NCI-H1105 (cell line): ENCODE results near the gene TMEM184B.
A peak's percentile ranks its signal among the peaks of the same experiment; 100 is the strongest.
"Not testable (repeated sequence)": the region's sequence is repeated elsewhere in the genome, so short reads cannot be mapped to it uniquely, and the experiment has no call there.

ENCODE experiments used
- DNase-seq: peaks from one replicate; lab custom pipeline; 2025; lab: John Stamatoyannopoulos, UW

TMEM184B gene

DNA sequence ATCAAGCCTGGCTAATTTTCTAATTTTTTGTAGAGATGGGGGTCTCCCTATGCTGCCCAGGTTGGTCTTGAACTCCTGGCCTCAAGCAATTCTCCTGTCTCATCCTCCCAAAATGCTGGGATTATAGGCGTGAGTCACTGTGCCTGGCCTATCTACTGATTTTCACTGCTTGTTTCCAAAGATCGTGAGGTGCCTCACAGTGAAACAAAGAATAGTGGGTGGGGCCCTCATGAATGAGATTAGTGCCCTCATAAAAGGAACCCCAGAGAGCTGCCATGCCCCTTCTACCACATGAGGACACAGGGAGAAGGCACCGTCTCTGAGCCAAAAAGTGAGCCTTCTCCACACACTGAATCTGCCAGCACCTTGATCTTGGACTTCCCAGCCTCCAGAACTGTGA is 23.5 kb downstream of the TMEM184B start:
- DNase-seq: no peak

DNA sequence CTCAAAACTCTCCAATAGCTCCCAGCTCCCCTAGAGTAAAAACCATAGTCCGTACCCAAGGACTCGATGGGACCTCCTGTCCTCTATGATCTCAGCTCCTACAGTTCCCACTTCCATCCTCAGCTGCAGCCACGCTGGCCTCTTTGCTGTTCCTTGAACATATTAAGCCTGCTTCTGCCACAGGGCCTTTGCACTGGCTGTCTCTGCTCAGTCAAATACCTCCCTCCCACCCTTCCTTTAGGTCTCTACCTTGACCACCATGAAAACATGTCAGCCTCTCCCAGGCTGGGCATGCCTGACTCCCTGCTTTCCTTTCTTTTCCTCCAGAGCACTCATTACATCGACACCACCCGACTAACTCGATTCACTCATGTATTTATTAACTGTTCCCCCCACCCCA is 24.5 kb downstream of the TMEM184B start:
- no peak for DNase-seq

DNA sequence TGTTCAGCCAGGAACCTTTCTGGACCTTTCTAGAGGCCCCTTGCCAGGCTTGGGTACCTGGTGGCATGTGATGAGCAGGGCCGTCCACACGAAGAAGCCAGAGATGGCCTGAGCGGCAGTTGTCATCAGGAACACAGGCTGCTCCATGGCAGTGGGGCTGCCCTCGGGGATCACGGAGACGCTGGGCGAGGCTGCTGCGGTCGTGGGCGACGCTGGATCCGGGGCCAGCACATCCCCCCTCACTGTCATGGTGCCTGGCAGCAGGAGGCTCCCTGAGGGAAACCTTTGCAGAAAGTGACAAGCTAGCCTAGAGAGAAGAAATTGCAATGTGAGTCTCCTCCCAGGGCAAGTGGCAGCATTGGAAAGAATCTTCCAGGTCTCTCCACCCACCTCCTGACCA is 25.1 kb downstream of the TMEM184B start:
- DNase-seq: no peak

DNA sequence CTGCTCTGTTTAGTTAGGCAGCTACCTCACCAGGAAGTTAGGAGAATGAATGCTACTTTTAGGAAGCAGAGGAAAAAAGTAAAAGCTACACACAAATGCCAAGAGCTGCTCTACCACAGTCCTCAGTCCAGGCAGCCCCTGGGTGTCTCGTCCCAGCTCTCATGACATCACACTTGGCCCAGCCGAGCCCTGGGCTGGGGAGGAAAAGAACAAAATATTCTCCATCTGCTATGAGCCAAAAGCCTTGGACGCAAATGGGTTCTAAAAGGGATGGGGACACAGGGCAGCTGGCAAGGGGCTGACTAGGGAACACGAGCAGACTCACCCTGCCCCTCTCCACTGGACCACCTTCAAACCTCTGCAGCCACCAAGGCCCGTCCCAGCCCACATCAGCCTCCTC is 26.1 kb downstream of the TMEM184B start:
- no peak for DNase-seq

DNA sequence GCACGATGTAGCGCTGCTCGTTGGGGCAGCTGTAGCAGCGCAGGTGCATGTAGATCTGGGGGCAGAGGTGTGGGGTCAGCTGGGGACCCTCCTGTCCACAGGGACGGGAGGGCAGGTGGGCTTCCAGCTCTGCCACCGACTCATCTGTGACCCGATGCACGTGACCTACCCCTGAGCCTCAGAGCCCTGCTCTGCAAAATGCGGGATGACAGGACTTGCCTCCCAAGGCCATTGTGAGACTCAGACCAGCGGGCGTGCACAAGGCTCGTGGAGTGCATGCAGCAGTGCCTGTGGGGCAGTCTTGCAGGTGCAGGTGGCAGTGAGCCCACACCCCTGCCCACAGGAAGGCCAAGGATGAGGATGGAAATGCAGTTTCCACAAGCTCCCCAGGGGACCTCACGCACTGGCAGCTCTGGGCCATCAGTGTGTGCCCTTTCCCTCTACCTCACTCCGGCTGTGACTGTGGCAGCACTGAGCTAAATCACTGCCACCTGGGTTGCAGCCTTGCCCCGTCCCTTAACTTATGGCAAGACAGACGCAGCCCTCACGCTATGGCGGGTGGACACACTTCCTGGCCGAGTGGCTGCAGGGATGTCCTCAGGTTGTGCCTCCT is 26.7 kb downstream of the TMEM184B start:
- no peak for DNase-seq

DNA sequence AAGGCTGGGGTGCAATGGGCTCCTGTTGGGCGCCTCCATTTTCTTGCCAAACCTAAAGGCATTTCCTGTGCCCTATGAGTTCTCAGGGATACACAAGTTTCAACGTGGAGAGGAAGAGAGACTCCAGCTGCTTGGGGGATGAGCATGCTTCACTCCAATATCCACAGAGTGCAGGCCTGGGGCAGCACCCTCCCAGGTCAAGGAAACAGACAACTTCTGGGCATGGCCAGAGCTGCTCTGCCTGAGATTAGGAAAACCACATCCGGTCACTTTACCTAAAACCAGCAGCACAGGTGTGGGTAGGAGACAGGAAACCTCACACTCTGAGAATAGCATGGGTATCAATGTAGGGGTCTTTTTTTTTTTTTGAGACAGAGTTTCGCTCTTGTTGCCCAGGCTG is 28.7 kb downstream of the TMEM184B start:
- no peak for DNase-seq

DNA sequence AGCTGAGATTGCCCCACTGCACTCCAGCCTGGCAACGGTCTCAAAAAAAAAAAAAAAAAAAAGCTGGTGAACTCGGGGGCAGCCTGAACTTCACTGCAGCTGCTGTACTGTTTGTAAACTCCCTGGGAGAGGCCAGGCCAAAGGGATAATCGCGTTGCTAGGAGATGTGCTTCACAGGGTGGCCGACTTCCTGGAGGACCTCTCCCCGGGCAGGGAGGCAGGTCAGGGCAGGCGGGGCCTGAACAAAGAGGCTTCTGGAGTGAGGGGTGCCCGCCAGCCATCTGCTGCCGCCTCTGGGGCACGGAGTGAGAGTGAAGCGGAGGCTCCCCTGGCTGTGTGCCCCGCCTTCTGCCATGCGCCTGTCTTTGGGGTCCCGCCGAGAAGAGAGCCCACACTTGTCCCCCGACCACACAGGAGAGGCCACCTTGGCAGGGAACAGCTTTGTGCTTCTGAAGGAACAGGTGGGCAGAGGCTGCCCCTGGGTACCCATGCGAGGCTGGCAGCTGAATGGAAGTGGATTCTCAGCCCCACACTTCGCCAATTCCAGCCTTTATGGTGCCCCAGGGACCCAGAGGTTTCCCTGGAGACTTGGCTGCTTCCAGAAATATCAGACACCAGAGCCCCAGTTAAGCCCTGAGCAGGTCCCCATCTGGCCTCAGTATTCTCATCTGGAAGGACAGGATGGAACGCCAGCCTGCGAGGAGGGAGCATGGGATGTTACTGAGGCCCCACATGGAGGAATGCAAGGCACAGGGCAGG is 29.6 kb downstream of the TMEM184B start:
- peak; percentile 94 for DNase-seq

DNA sequence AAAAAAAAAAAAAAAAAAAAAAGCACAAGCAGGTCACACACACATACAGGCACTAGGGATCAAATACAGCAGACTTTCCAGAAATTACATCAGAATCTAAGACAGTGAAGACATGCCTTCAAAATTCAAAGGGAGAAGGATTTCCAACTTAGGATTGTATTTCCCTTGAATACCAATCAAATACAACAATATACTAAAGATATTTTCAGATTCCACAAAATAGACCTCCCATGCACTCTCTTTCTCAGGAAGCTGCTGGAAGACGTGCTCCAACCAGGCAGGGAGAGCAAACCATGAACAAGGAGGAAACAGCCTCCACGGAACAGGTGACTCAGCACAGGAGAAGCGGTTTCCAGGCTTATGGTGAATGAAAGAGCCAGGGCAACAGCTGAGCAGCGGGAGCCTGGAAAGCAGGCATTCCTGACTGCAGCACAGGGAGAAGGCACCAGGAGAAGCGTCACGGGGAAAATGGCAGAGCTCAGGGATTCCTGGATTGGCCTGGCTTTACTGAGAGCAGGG is 32.0 kb downstream of the TMEM184B start:
- DNase-seq: no peak

DNA sequence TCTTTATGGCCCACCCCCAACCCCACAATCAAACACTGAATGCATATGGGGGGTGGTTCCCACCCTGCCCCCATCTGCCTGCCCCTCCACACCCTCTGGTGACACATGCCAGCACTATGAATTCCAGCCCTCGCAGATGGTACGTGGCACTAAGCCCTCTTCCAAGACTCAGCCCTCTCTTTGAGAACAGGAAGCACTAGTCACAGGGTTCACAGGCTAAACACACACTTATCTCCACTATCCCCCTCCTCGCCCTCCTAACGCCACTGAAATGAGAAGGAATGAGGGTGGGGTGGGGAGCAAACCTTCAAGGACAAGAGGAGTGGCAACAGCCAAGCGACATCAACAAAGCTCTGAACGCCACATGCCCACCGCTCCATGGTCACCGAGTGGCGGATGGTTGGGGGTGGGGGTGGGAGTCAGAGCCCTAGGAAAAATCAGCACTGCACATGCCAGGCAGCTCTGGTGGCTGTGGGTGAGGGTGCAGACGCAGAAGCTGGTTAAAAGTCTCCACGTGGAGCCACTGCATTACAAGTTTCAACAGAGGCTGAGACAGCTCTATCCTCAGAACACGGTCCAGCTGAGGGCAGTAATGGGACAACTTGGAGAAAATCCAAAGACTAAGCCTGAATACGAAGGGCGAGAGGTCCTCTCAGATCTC is 33.6 kb downstream of the TMEM184B start:
- DNase-seq: no peak

DNA sequence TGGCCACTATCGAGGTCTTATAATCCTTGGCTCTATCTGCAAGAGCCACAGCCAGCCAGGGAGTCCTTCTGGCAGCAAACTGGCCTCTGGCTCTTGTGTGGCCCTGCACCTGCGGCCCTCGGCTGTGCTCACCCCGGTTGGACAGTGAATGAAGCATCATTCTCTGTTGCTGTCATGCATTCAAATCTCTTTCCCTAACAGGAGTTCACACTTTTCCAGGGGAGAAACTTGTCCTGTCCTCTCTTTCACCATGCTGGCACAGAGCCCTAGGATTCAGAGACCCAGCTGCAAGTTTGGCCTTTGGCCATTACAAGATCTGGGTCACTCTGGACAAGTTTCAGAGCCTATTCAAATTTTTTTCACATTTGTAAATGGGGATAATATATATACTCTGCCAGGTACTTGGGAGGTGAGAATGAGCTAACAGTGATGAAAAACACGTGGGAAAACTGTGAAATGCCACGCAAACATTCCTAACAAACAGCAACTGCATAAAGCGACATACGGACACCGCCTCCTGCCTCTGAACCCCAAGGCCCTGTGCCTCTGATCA is 34.2 kb downstream of the TMEM184B start:
- no peak for DNase-seq

DNA sequence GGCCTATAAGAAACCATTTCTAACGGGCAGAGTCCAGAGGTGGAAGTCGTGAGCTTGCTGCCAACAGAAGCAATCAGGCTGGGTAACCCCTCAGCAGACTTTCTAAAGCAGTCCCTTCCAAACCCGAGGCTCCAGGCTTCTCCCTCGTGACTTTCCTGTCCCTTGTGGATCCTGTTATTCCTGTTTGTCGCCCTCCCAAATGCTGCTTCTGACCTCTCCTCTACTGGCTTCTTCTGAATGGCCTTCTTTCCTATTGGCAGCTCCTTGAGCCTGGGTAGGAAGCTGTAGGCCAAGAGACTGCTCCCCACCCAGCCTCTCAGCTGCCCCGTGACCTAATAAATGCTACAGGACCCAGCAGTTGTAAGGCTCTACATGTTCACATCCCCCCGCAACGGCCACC is 36.0 kb downstream of the TMEM184B start:
- no peak for DNase-seq

DNA sequence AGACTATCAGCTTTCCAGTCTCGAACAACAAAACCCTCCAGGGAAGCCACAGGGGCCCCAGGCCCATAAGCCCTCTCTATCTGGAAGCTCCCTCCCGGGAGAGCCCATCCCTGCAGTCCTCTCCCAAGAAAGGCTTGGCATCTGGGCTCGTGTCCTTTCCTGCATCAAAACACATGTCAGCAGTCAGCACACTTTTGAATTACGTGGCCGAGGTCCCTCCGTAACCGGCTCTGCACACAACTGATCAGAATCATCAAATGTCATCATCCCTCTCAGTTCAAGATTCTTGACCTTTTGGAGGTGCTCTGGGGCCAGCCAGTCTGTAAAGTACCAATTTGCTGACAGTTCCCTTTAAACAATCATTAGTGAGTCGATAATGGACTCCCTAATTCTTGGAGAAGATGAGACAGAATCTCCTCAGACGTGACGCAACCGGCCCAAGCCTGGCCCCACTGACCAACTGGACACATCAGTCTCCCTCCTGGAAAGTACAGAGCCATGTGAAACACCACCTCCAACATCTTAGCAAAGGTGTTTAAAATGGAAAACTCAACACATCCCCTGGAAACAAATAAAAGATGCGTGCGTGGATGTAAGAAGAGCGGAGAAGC is 37.5 kb downstream of the TMEM184B start:
- DNase-seq: no peak

DNA sequence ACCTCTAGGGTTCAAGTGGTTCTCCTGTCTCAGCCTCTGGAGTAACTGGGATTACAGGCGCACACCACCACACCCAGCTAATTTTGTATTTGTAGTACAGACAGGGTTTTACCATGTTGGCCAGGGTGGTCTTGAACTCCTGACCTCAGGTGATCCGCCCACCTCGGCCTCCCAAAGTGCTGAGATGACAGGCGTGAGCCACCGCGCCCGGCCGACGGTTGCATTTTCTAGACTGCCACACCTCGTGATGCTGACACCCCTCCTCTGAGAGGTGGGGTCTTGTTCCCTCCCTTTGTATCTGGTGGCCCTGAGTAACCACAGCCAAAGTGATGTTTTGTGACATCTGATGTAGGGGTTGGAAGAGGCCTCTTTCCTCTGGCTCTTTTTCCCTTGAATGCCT is 39.0 kb downstream of the TMEM184B start:
- DNase-seq: not testable (repeated sequence)

DNA sequence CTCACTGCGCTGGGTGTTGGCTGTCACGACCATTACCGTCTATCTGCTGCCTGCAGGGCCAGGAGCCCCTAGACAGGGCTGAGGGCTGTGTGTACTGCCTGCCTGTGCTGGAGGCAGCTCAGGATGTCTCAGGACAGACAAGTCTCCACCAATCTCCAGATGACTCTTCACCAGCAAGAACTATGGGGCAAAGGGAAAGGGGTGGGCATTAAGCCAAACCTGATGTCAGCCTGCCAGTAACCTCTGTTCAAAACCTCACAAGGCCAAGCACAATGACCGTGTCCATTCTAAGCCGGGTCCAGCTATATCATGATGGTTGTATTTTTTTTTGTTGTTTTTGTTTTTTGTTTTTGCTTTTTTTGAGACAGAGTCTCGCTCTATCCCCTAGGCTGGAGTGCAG is 39.4 kb downstream of the TMEM184B start:
- no peak for DNase-seq

DNA sequence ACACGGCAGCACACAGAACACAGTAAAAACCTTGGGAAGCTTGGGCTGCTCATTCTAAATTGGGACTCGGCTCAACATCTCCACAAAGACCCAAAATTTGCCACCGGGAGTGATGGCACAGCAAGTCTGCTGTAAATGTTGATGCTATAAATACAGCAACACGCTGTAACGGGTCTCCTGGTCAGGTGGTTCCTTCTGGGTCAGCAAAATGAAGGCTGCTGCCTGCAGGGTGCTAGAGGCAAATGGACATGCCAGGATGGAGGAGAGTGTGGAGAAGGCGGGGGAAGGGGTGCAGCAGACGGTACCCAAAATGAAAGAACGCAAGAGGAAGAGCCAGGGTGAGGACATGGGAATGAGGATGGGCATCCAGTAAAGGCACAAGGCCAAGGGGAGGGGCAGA is 40.6 kb downstream of the TMEM184B start:
- DNase-seq: no peak

DNA sequence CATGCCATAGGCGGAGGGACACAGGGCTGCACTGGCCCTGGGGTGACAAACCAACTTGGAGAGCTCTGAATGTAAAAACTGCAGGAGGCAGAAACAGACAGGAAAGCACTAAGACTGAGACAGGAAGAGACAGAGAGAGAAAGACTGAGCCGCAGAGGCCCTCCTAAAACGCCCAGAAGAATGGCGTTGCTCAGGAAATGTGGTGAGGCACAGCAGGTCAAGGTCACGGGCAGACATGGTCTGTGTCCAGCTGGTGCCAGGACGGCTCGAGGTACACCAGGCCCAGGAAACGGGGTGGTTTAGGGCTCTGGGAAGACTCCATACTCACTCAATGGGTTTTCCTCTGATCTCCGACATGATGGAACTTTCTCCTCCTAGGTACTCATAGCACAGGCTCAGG is 41.9 kb downstream of the TMEM184B start:
- no peak for DNase-seq

DNA sequence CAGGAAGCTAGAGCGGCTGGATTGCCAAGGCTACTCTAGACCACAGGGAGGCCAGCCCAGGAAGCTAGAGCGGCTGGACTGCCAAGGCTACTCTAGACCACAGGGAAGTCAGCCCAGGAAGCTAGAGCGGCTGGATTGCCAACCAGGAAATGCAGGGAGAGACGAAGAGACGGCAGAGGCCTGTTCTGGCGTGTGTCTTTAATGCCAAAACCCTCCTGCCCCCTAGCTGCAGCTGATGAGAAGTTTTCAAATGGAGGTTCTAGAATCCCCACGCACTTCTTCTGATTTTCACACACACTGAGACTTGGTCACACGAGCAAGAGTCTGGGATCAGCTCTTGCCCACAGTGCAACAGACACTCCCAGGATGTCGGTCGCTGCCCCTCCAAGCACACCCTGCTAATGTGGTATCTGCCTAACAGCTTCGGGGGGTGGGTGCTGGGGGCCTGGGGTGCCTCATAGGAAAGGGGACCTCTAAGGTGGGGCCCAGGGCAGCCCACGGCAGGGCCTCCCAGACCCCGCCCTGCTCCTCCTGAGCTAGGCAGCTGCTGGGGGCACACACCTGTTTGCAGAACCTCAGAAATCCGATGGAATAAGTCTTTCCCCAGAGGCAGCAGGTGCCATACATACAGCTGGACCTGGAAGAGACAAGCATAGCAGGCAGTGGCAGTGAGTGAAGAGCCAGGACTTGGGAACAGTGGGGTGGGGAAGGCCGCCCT is 42.5 kb downstream of the TMEM184B start:
- DNase-seq: no peak

DNA sequence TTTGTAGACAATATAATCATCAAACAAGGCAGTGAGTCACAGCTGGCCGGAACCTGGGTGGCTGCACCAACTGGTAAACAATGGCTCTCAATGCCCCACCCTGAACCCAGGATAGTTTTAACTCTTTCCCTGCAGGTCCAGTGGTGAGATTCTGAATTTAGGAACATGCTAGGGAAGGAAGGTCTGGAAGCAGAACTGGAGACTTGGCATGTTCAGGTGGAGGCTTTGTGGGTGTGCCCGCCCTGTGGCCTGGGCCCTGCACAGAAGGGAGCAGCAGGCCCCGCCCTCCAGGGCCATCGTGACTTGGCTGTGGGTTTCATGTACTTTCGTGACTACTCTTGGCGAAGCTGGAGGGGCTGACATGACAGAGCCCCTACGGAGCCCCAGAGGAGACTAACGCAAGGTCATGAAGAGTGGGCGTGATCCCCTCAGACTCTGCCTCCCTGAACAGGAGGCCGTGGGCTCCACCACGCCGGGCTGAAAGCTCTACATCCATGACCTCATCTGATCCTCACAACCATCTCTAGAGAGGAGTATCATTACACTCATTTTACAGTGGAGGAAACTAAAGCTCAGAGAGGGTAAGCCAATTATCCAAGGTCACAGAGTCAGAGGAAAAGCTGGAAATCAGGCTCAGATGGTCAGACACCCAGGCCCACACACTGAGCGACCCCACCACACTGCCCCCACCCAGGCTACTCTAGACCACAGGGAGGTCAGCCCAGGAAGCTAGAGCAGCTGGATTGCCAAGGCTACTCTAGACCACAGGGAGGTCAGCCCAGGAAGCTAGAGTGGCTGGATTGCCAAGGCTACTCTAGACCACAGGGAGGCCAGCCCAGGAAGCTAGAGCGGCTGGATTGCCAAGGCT is 43.7 kb downstream of the TMEM184B start:
- no peak for DNase-seq

DNA sequence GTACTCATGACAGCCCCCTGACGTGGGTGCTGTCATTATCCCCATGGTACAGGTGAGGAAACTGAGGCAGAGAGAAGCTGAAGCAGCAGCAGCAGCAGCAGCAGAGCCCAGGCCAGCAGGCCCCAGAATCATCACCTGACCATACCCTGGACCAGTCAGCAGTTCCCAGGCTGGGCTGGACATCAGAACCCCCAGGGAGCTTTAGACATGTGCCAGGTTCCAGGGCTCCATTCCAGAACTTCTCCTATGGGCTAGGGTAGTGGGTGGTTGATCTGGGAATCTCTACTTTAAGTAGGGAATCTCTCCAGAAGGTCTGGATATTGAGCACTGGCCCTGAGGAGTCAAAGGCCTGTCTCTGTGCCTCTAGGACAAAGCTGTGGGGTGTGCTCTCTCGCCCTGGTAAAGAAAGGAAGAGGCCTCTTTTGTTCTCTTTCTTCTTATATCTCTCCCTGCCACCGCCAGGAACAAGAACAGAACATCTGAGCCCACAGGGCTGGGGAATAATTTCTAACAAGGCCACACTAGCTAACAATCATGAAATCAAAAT is 44.4 kb downstream of the TMEM184B start:
- no peak for DNase-seq

DNA sequence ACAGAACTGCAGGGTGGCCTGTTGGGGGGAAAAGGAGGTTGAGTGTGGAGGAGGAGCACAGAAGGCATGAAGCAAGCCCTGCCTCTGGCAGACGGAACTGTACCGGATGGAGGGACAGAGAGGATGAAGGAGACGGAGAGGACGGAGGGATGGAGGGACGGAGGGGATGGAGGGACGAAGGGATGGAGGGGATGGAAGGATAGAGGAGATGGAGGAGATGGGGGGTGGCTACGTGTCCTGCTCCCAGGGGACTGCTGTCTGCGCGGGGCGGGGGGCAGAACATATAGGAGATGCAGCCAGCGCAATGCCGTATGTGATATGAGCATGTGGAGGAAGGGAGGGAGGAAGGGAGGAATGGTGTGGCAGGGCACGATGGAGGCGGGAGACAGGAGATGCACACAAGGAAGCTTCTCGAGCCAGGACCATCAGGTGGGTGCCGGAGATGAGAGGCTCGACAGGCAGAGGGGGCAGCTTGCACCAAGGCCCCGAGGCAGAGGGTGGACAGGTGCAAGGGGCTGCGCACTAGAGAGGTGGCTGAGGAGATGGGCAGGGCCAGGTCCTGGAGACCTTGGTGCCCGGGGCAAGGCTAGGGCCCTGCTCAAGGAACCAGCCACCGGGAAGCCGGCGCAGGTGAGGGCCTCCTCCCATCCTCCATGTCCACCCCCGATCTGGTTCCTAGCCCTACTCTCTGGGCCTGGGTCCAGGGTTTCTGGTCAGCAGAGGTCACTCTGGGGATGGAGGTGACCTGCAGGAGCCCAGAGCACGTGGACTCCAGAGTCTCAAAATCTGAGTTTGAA is 45.8 kb downstream of the TMEM184B start:
- DNase-seq: no peak
